Measurements from ENCODE around the gene LARP1B. TPM values are rescaled to one million over a fixed set of nuclear protein-coding genes. Genes with fewer than 3 reads are reported as not detected.
"Not testable (repeated sequence)": the region's sequence is repeated elsewhere in the genome, so short reads cannot be mapped to it uniquely, and the experiment has no call there.

The LARP1B gene
- total and polyA plus RNA-seq, 2 donors (not counting 1 experiment from before 2014, with no cell fraction given) = 16.8 to 17.1 TPM

DNA sequence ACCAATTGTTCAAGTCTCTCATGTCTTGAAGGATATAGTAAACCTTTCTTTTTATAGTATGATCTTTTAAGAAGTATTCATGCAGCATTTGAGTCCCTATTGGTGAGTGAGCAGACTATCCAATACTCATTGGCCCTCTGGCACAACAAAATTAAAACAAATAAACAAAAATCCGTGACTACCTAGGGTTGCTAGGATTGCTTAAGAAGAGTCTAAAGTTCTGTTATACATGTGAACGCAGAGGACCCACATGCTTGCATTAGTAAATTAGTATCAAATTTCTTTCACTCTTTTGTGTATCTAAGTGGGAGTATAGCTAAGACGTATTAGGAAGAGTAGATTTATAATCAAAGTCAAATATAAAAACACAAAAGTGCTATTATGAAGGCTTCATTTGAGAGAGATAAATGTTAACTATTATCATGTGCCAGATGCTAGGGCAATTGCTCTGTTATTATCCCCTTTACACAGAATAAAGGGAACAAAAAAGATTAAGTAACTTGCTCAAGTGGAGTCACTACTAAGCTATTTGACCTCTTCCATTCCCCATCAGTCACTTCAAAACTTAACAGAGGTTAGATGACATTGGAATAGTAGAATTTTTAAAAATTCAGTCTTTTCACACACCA lies 29.2 kb upstream of the LARP1B start:
- Histone ChIP-seq H3K9me3 (ENCODE audit: control insufficient read depth, insufficient read depth, low read depth, low read length) (no peaks in the 10 kb centered on the region), H4K20me1 (ENCODE audit: control insufficient read depth, extremely low read depth, insufficient read depth, low read length) (no peaks in the 10 kb centered on the region), H3K36me3 (ENCODE audit: control insufficient read depth, insufficient read depth, low read length) (no peaks in the 10 kb centered on the region), H3K27ac (ENCODE audit: insufficient read depth, low read length) (no peak overlapping the region), H3K79me2 (ENCODE audit: control insufficient read depth, insufficient read depth, low read length) (no peaks in the 10 kb centered on the region), H2AFZ (ENCODE audit: low read length) (no peak overlapping the region), H3K9ac (ENCODE audit: insufficient read depth, low read length) (no peak overlapping the region), H3K27me3 (ENCODE audit: control insufficient read depth, insufficient read depth, low read length) (no peaks in the 10 kb centered on the region), H3K4me3 (replicated peaks in 1 of 4; ENCODE audit: control extremely low read depth in 1 of 4, insufficient read depth in 1 of 4, low read depth in 3 of 4, low read length in 4 of 4) (no peak overlapping the region), H3K4me1 (ENCODE audit: control insufficient read depth, extremely low read depth, insufficient read depth, low read length) (no peaks in the 10 kb centered on the region), H3K4me2 (ENCODE audit: extremely low read depth, insufficient read depth, low read length) (no peak overlapping the region)
- DNase-seq (ENCODE audit: low read depth in 2 of 2) = peak in 1 of 2 donors; percentile 34
- TF ChIP-seq, protein P1, sequence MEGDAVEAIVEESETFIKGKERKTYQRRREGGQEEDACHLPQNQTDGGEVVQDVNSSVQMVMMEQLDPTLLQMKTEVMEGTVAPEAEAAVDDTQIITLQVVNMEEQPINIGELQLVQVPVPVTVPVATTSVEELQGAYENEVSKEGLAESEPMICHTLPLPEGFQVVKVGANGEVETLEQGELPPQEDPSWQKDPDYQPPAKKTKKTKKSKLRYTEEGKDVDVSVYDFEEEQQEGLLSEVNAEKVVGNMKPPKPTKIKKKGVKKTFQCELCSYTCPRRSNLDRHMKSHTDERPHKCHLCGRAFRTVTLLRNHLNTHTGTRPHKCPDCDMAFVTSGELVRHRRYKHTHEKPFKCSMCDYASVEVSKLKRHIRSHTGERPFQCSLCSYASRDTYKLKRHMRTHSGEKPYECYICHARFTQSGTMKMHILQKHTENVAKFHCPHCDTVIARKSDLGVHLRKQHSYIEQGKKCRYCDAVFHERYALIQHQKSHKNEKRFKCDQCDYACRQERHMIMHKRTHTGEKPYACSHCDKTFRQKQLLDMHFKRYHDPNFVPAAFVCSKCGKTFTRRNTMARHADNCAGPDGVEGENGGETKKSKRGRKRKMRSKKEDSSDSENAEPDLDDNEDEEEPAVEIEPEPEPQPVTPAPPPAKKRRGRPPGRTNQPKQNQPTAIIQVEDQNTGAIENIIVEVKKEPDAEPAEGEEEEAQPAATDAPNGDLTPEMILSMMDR (conservative IDR thresholded peaks at IDR 0.05 in 1 of 2, IDR thresholded peaks at IDR 0.05 in 1 of 2; ENCODE audit: low read depth in 1 of 2, low read length in 2 of 2) = no peak
- no peak for TF ChIP-seq EZH2 (IDR thresholded peaks at IDR 0.05; ENCODE audit: low read length, missing control alignments)

DNA sequence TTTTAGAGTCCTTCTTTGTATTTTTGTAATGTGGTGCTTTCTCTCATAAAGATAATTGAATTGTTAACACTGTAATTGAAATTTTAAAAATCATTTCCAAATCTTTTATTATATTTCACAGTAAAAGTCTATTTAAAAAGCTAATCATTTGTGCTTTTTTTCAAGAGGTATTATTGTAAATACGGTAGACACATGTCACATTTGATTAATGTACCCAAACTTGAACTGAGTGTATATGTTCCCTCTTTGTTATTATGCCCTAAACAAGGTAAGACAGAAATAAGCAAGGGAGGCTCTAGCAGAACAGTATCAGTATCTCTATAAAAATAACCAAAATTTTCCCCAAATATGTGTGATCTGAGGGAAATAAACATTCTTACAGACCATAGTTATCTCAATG lies 21.5 kb upstream of the LARP1B start:
- no peak overlapping the region for H2AFZ ChIP-seq (ENCODE audit: low read length)
- no peak overlapping the region for H3K9ac ChIP-seq (ENCODE audit: insufficient read depth, low read length)
- no peaks in the 10 kb centered on the region for H3K9me3 ChIP-seq (ENCODE audit: control insufficient read depth, insufficient read depth, low read depth, low read length)
- TF ChIP-seq EZH2 (IDR thresholded peaks at IDR 0.05; ENCODE audit: low read length, missing control alignments) = no peak
- TF ChIP-seq, protein P1 (conservative IDR thresholded peaks at IDR 0.05 in 1 of 2, IDR thresholded peaks at IDR 0.05 in 1 of 2; ENCODE audit: low read depth in 1 of 2, low read length in 2 of 2) = no peak
- no peaks in the 10 kb centered on the region for H3K36me3 ChIP-seq (ENCODE audit: control insufficient read depth, insufficient read depth, low read length)
- H3K27me3 ChIP-seq (ENCODE audit: control insufficient read depth, insufficient read depth, low read length) = no peaks in the 10 kb centered on the region
- no peak overlapping the region for H3K4me2 ChIP-seq (ENCODE audit: extremely low read depth, insufficient read depth, low read length)
- no peak for DNase-seq (ENCODE audit: low read depth in 2 of 2)
- no peaks in the 10 kb centered on the region for H3K4me1 ChIP-seq (ENCODE audit: control insufficient read depth, extremely low read depth, insufficient read depth, low read length)
- H4K20me1 ChIP-seq (ENCODE audit: control insufficient read depth, extremely low read depth, insufficient read depth, low read length) = no peaks in the 10 kb centered on the region
- H3K4me3 ChIP-seq (replicated peaks in 1 of 4; ENCODE audit: control extremely low read depth in 1 of 4, insufficient read depth in 1 of 4, low read depth in 3 of 4, low read length in 4 of 4) = no peak overlapping the region
- no peak overlapping the region for H3K27ac ChIP-seq (ENCODE audit: insufficient read depth, low read length)
- H3K79me2 ChIP-seq (ENCODE audit: control insufficient read depth, insufficient read depth, low read length) = no peaks in the 10 kb centered on the region

DNA sequence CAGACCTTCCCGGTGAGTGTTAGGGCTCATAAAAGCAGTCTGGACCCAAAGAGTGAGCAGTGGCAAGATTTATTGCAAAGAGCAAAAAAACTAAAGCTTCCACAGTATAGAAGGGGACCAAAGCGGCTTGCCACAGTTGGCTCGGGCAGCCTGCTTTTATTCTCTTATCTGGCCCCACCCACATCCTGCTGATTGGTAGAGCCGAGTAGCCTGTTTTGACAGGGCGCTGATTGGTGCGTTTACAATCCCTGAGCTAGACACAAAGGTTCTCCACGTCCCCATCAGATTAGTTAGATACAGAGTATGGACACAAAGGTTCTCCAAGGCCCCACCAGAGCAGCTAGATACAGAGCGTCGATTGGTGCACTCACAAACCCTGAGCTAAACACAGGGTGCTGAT lies 14.1 kb upstream of the LARP1B start:
- not testable (repeated sequence) for H3K27ac ChIP-seq (ENCODE audit: insufficient read depth, low read length); H3K4me1 ChIP-seq (ENCODE audit: control insufficient read depth, extremely low read depth, insufficient read depth, low read length); H3K9me3 ChIP-seq (ENCODE audit: control insufficient read depth, insufficient read depth, low read depth, low read length); H3K4me3 ChIP-seq (replicated peaks in 1 of 4; ENCODE audit: control extremely low read depth in 1 of 4, insufficient read depth in 1 of 4, low read depth in 3 of 4, low read length in 4 of 4); H3K4me2 ChIP-seq (ENCODE audit: extremely low read depth, insufficient read depth, low read length); DNase-seq (ENCODE audit: low read depth in 2 of 2); H4K20me1 ChIP-seq (ENCODE audit: control insufficient read depth, extremely low read depth, insufficient read depth, low read length); H3K36me3 ChIP-seq (ENCODE audit: control insufficient read depth, insufficient read depth, low read length); H3K9ac ChIP-seq (ENCODE audit: insufficient read depth, low read length); H3K79me2 ChIP-seq (ENCODE audit: control insufficient read depth, insufficient read depth, low read length); H3K27me3 ChIP-seq (ENCODE audit: control insufficient read depth, insufficient read depth, low read length); H2AFZ ChIP-seq (ENCODE audit: low read length)

DNA sequence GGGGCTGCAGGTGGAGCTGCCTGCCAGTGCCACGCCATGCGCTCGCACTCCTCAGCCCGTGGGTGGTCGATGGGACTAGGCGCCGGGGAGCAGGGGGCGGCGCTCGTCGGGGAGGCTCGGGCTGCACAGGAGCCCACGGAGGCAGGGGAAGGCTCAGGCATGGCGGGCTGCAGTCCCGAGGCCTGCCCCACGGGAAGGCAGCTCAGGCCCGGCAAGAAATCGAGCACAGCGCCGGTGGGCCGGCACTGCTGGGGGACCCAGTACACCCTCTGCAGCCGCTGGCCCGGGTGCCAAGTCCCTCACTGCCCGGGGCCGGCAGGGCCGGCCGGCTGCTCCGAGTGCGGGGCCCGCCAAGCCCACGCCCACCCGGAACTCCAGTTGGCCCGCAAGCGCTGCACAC lies 13.6 kb upstream of the LARP1B start:
- H3K4me1 ChIP-seq (ENCODE audit: control insufficient read depth, extremely low read depth, insufficient read depth, low read length); H3K9ac ChIP-seq (ENCODE audit: insufficient read depth, low read length); H3K9me3 ChIP-seq (ENCODE audit: control insufficient read depth, insufficient read depth, low read depth, low read length); H3K36me3 ChIP-seq (ENCODE audit: control insufficient read depth, insufficient read depth, low read length); H4K20me1 ChIP-seq (ENCODE audit: control insufficient read depth, extremely low read depth, insufficient read depth, low read length); H2AFZ ChIP-seq (ENCODE audit: low read length); H3K27ac ChIP-seq (ENCODE audit: insufficient read depth, low read length); DNase-seq (ENCODE audit: low read depth in 2 of 2); H3K4me3 ChIP-seq (replicated peaks in 1 of 4; ENCODE audit: control extremely low read depth in 1 of 4, insufficient read depth in 1 of 4, low read depth in 3 of 4, low read length in 4 of 4); H3K79me2 ChIP-seq (ENCODE audit: control insufficient read depth, insufficient read depth, low read length); H3K27me3 ChIP-seq (ENCODE audit: control insufficient read depth, insufficient read depth, low read length); H3K4me2 ChIP-seq (ENCODE audit: extremely low read depth, insufficient read depth, low read length): not testable (repeated sequence)

DNA sequence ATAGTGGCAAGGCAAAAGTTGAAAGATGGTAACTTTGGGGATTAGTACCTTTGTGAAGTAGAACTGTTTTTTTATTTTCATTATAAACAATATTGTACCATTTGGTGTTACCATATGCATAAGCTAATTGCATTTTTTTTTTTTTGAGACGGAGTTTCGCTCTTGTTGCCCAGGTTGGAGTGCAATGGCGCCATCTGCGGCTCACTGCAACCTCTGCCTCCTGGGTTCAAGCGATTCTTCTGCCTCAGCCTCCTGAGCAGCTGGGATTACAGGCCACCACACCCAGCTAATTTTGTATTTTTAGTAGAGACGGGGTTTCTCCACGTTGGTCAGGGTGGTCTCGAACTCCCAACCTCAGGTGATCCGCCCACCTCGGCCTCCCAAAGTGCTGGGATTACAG lies 9.9 kb upstream of the LARP1B start:
- H3K79me2 ChIP-seq (ENCODE audit: control insufficient read depth, insufficient read depth, low read length); H3K27me3 ChIP-seq (ENCODE audit: control insufficient read depth, insufficient read depth, low read length); H3K9me3 ChIP-seq (ENCODE audit: control insufficient read depth, insufficient read depth, low read depth, low read length); H2AFZ ChIP-seq (ENCODE audit: low read length); H3K36me3 ChIP-seq (ENCODE audit: control insufficient read depth, insufficient read depth, low read length); H3K4me3 ChIP-seq (replicated peaks in 1 of 4; ENCODE audit: control extremely low read depth in 1 of 4, insufficient read depth in 1 of 4, low read depth in 3 of 4, low read length in 4 of 4); H4K20me1 ChIP-seq (ENCODE audit: control insufficient read depth, extremely low read depth, insufficient read depth, low read length); H3K9ac ChIP-seq (ENCODE audit: insufficient read depth, low read length); DNase-seq (ENCODE audit: low read depth in 2 of 2); H3K4me1 ChIP-seq (ENCODE audit: control insufficient read depth, extremely low read depth, insufficient read depth, low read length); H3K4me2 ChIP-seq (ENCODE audit: extremely low read depth, insufficient read depth, low read length); H3K27ac ChIP-seq (ENCODE audit: insufficient read depth, low read length): not testable (repeated sequence)

All from fibroblast of lung (primary cell).